Small intestine (tissue), 7 donors: Measurements from ENCODE around the gene MAST1. TPM values are rescaled to one million over a fixed set of nuclear protein-coding genes. Genes with fewer than 3 reads are reported as not detected.

Experiments used
- DNase-seq, 2 donors: peaks; one replicate each; pipeline versions ENCODE4 v3.0.0 to v3.0.0-alpha.2; 2013
- FAIRE-seq: peaks from 2 replicates; lab custom pipeline; 2012; peaks lifted over from hg19 to GRCh38; lab: Jason Lieb, UNC
- H3K27ac ChIP-seq, 3 donors: one replicate each; pipeline ENCODE4 v1.5.1; 2013; ENCODE audit warnings: low read length in 2 of 3, mild to moderate bottlenecking in 2 of 3, control low read depth in 1 of 3, inconsistent platforms in 1 of 3, low read depth in 1 of 3, moderate library complexity in 1 of 3
- H3K27me3 ChIP-seq, 3 donors: one replicate each; pipeline ENCODE4 v1.6.1; 2013; ENCODE audit warnings: low read length in 3 of 3, inconsistent platforms in 1 of 3; ENCODE audit not compliant: control insufficient read depth in 3 of 3, insufficient read depth in 3 of 3
- H3K36me3 ChIP-seq, 3 donors: one replicate each; pipeline ENCODE4 v1.6.1; 2013; ENCODE audit warnings: low read length in 3 of 3, inconsistent platforms in 1 of 3, low read depth in 1 of 3, mild to moderate bottlenecking in 1 of 3, moderate library complexity in 1 of 3; ENCODE audit not compliant: control insufficient read depth in 3 of 3, insufficient read depth in 2 of 3
- H3K4me1 ChIP-seq, 3 donors: one replicate each; pipeline ENCODE4 v1.6.1; 2013; ENCODE audit warnings: low read length in 2 of 3, inconsistent platforms in 1 of 3, low read depth in 1 of 3, mild to moderate bottlenecking in 1 of 3, moderate library complexity in 1 of 3; ENCODE audit not compliant: control insufficient read depth in 3 of 3, insufficient read depth in 2 of 3
- H3K4me3 ChIP-seq, 3 donors: one replicate each; pipeline ENCODE4 v1.5.1; 2013; ENCODE audit warnings: low read length in 3 of 3, control low read depth in 1 of 3, inconsistent platforms in 1 of 3, low read depth in 1 of 3, mild to moderate bottlenecking in 1 of 3, moderate library complexity in 1 of 3
- H3K9me3 ChIP-seq, 2 donors: one replicate each; pipeline ENCODE4 v1.6.1; 2013; ENCODE audit warnings: low read depth in 1 of 2, low read length in 1 of 2; ENCODE audit not compliant: control insufficient read depth in 2 of 2, insufficient read depth in 1 of 2
- WGBS, 3 donors: extraction: QIAGEN DNeasy Blood & Tissue Kit; methylation state at CpG; one replicate each; pipeline ENCODE4 v1.1.7; 2013; 5-methylcytosine and 5-hydroxymethylcytosine counted together
- polyA plus RNA-seq, 4 donors: library from polyadenylated mRNA; stranded (reverse) in 3 of 4; unstranded in 1 of 4; fragments of 200-250 nt in 3 of 4; fragments of 120-200 nt in 1 of 4; gene quantifications; one replicate each; pipeline versions ENCODE4 v1.2.1 to v1.2.3, GENCODE V29; 2013
- donor health status: healthy with polysubstance abuse.
- donor health status: control.
- donor health status: control.
- donor health status: Bipolar disorder and iron deficiency.
- donor health status: healthy.

MAST1 gene
- polyA plus RNA-seq, 4 donors, result 0.54 to 3.3 (median 0.95) TPM

- no peaks in the 10 kb centered on the region for H3K9me3 ChIP-seq
- no peak overlapping the region for H3K4me3 ChIP-seq
- peaks cover 0 to 4% (median 0%) of the 10 kb centered on the region in 3 donors for H3K36me3 ChIP-seq
- 56 to 83% (median 62%) methylated on average over 10 of the region's 10 CpGs for WGBS, 3 donors
- no peaks in the 10 kb centered on the region for H3K4me1 ChIP-seq
- peaks cover 0 to 9% (median 0%) of the 10 kb centered on the region in 3 donors for H3K27me3 ChIP-seq
- no peak overlapping the region for H3K27ac ChIP-seq
- DNase-seq, result peak in 1 of 2 donors; percentile 29
- FAIRE-seq, result no peak
These were observed 30.3 kb downstream of the MAST1 start for GRCh38 chr19:12868540-12869112.

DNA sequence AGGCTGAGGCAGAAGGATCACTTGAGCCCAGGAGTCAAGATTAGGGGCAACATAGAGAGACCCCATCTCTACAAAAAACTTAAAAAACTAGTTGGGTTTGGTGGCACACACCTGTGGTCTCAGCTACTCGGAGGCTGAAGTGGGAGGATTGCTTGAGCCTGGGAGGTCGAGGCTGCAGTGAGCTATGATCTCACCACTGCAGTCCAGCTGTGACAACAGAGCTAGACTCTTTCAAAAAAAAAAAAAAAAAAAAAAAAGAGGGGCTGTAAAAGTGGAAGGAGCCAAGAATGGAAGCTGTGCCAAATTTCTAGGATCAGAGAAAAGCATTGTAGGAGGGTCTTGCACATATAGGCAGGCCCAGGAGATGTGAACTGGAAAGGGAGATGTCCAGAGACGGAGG lies 33.4 kb downstream of the MAST1 start:
- WGBS, 3 donors, result 54 to 75% (median 65%) methylated on average over 3 of the region's 3 CpGs
- no peak for DNase-seq
- no peak for FAIRE-seq

DNA sequence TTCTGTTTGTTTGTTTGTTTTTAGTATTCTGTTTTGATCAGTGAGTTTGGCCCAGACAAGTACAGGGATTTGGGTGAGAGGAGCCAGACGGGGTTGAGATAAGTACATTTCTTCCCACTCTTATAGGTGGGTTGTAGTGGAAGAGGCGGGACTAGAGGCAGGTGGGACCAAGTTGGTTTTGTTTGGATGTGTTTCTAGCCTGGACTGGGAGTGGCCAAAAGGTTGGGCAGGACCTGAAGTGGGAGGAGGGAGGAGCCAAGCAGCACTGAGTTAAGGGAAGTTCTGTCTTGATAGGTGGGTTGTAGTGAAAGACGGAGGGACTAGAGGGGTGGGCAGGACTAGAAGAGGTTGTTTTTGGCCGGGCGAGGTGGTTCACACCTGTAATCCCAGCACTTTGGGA lies 33.9 kb downstream of the MAST1 start:
- H3K27ac ChIP-seq, result no peak overlapping the region
- FAIRE-seq (no peak), DNase-seq (no peak)
- H3K4me1 ChIP-seq, result no peaks in the 10 kb centered on the region
- peaks cover 0 to 9% (median 0%) of the 10 kb centered on the region in 3 donors for H3K27me3 ChIP-seq
- no peak overlapping the region for H3K4me3 ChIP-seq
- WGBS, 3 donors, result 78 to 86% (median 83%) methylated on average over 5 of the region's 5 CpGs
- peaks cover 0 to 7% (median 0%) of the 10 kb centered on the region in 3 donors for H3K36me3 ChIP-seq
- peaks cover 0 to 3% of the 10 kb centered on the region in 2 donors for H3K9me3 ChIP-seq

More for the DNA sequence above, 33.4 kb downstream of the MAST1 start:
- peaks cover 0 to 9% (median 0%) of the 10 kb centered on the region in 3 donors for H3K27me3 ChIP-seq
- peaks cover 0 to 7% (median 0%) of the 10 kb centered on the region in 3 donors for H3K36me3 ChIP-seq
- no peak overlapping the region for H3K27ac ChIP-seq
- H3K4me3 ChIP-seq, result no peak overlapping the region
- H3K4me1 ChIP-seq, result no peaks in the 10 kb centered on the region
- H3K9me3 ChIP-seq, result peaks cover 0 to 3% of the 10 kb centered on the region in 2 donors

DNA sequence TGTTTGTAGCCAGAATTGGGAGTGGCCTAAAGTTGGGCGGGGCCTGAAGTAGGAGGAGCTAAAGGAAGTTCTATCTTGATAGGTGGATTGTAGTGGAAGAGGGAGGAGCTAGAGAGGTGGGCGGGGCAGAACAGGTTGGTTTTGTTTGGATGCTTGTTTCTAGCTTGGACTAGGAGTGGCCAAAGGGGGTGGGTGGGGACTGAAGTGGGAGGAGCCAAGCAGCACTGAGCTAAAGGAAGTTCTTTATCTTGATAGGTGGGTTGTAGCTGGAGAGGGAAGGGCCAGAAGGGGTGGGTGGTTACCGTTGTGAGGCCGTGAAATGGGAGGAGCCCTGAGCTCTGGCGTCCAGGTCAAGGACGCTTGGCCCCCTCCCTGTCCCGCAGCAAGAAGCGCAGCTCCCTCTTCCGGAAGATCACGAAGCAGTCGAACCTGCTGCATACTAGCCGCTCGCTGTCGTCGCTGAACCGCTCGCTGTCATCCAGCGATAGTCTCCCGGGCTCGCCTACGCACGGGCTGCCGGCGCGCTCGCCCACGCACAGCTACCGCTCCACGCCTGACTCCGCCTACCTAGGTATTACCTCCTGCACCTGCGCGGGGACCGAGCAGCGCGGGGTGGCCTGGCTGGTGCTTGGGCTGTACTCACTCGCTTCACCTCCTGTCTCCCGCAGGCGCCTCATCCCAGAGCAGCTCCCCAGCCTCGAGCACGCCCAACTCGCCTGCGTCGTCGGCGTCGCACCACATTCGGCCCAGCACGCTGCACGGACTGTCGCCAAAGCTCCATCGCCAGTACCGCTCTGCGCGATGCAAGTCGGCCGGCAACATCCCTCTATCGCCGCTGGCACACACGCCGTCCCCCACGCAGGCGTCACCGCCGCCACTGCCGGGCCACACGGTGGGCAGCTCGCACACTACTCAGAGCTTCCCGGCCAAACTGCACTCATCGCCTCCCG lies 34.9 kb downstream of the MAST1 start:
- WGBS, 3 donors, result 42 to 54% (median 52%) methylated on average over 68 to 70 of the region's 70 CpGs
- DNase-seq, result peak; percentile 48 to 86
- peaks cover 0 to 3% of the 10 kb centered on the region in 2 donors for H3K9me3 ChIP-seq
- peaks cover 0 to 9% (median 0%) of the 10 kb centered on the region in 3 donors for H3K27me3 ChIP-seq
- H3K4me3 ChIP-seq, result peak overlapping the region in 1 of 3 donors; percentile 36
- H3K4me1 ChIP-seq, result no peaks in the 10 kb centered on the region
- H3K36me3 ChIP-seq, result peaks cover 0 to 8% (median under 1%) of the 10 kb centered on the region in 3 donors
- FAIRE-seq, result no peak
- peak overlapping the region in 1 of 3 donors; percentile 58 for H3K27ac ChIP-seq

DNA sequence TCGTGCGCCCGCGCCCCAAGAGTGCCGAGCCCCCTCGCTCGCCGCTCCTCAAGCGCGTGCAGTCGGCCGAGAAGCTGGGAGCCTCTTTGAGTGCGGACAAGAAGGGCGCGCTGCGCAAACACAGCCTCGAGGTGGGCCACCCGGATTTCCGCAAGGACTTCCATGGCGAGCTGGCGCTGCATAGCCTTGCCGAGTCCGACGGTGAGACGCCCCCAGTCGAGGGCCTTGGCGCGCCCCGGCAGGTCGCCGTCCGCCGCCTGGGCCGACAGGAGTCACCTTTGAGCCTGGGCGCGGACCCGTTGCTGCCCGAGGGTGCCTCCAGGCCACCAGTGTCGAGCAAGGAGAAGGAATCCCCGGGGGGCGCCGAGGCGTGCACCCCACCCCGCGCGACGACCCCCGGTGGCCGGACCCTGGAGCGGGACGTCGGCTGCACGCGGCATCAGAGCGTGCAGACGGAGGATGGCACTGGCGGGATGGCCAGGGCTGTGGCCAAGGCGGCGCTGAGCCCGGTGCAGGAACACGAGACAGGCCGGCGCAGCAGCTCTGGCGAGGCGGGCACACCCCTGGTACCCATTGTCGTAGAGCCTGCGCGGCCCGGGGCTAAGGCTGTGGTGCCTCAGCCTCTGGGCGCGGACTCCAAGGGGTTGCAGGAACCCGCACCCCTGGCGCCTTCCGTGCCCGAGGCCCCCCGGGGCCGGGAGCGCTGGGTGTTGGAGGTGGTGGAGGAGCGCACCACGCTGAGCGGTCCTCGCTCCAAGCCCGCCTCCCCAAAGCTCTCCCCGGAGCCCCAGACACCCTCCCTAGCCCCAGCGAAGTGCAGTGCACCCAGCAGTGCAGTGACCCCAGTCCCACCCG lies 35.8 kb downstream of the MAST1 start:
- Histone ChIP-seq H3K36me3 (peaks cover 0 to 10% (median 2%) of the 10 kb centered on the region in 3 donors), H3K27me3 (peaks cover 0 to 9% (median 0%) of the 10 kb centered on the region in 3 donors), H3K4me1 (no peaks in the 10 kb centered on the region), H3K27ac (no peak overlapping the region), H3K9me3 (peaks cover 0 to 3% of the 10 kb centered on the region in 2 donors), H3K4me3 (peak overlapping the region in 1 of 3 donors; percentile 36)
- WGBS, 3 donors, result 83 to 88% (median 85%) methylated on average over 73 to 86 of the region's 86 CpGs
- DNase-seq, result no peak
- no peak for FAIRE-seq

GRCh38 chr19:12875086-12875485 lies 36.8 kb downstream of the MAST1 start:
- 92 to 95% (median 94%) methylated on average over 6 of the region's 6 CpGs for WGBS, 3 donors
- Histone ChIP-seq H3K27ac (no peak overlapping the region), H3K36me3 (peaks cover 0 to 10% (median 2%) of the 10 kb centered on the region in 3 donors), H3K9me3 (peaks cover 0 to 3% of the 10 kb centered on the region in 2 donors), H3K4me3 (no peak overlapping the region), H3K27me3 (peaks cover 0 to 9% (median 0%) of the 10 kb centered on the region in 3 donors), H3K4me1 (peaks cover 0 to 2% (median 0%) of the 10 kb centered on the region in 3 donors)
- FAIRE-seq (no peak), DNase-seq (no peak)

DNA sequence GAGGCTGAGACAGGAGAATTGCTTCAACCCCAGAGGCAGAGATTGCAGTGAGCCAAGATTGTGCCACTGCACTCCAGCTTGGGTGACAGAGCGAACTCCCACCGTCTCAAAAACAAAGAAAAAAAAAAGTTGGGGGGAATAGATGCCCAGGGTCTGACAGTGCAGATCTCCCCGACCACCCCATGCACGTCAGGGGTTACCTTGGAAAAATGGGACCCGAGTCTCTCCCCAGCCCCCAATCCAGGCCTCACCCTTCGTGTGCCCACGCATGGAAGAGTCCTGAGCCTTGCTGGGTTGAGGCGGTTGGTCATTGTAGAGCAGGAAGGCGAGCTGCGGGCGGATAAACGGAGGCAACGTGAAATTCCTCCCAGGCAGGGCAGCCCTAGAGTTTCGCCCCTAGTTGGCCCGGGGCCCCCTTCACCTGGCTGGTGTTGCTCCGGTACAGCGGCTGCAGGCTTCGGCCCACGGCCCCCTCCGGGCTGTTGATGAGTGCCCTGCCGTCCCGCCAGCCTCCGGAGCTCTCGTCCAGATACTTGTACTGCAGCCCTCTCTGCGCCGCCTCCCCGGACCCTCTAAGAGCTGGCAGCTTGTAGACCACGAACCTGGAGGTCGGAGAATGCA lies 42.3 kb downstream of the MAST1 start:
- DNase-seq (no peak), FAIRE-seq (no peak)
- peaks cover 0 to 32% of the 10 kb centered on the region in 2 donors for H3K9me3 ChIP-seq
- peaks cover 0 to 40% (median 4%) of the 10 kb centered on the region in 3 donors for H3K27me3 ChIP-seq
- H3K27ac ChIP-seq, result peak overlapping the region; percentile 24 to 91 (median 55)
- 13 to 16% (median 15%) methylated on average over 29 of the region's 29 CpGs for WGBS, 3 donors
- H3K4me3 ChIP-seq, result peak overlapping the region; percentile 59 to 76 (median 62)
- H3K4me1 ChIP-seq, result peaks cover 0 to 14% (median 7%) of the 10 kb centered on the region in 3 donors
- H3K36me3 ChIP-seq, result peaks cover 0 to 3% (median 2%) of the 10 kb centered on the region in 3 donors
